Limb (tissue), 2 donors: Measurements from ENCODE around the gene GNG14.
A peak's percentile ranks its signal among the peaks of the same experiment; 100 is the strongest.
"Not testable (repeated sequence)": the region's sequence is repeated elsewhere in the genome, so short reads cannot be mapped to it uniquely, and the experiment has no call there.

Experiments used
- DNase-seq, 2 donors: peaks; one replicate each; pipeline ENCODE4 v3.0.0-alpha.2; 2016; ENCODE audit errors: extremely low spot score in 2 of 2

GNG14 gene

GRCh38 chr19:12696366-12697335 is 8.9 kb downstream of the GNG14 start, which contains the start of gene FBXW9:
TSS of gene FBXW9 (minus strand) at chr19:12696631. CDS start at chr19:12696581, 50 bp downstream.
- peak; percentile 89 to 98 for DNase-seq

GRCh38 chr19:12697425-12697824 is 9.6 kb downstream of the GNG14 start:
- not testable (repeated sequence) for DNase-seq

GRCh38 chr19:12698138-12698537 is 10.3 kb downstream of the GNG14 start:
- no peak for DNase-seq

GRCh38 chr19:12701596-12702282 is 13.9 kb downstream of the GNG14 start:
- no peak for DNase-seq

GRCh38 chr19:12703046-12703445 is 15.2 kb downstream of the GNG14 start:
- peak in 1 of 2 donors; percentile 61 for DNase-seq

- no peak for DNase-seq
Measured at GRCh38 chr19:12705169-12705568, 17.4 kb downstream of the GNG14 start.

GRCh38 chr19:12705654-12706331 is 18.0 kb downstream of the GNG14 start:
- no peak for DNase-seq

GRCh38 chr19:12706332-12706718 is 18.5 kb downstream of the GNG14 start:
- no peak for DNase-seq

- no peak for DNase-seq
Measured at GRCh38 chr19:12708641-12709040, 20.8 kb downstream of the GNG14 start.

GRCh38 chr19:12711187-12711586 is 23.4 kb downstream of the GNG14 start:
- no peak for DNase-seq

- not testable (repeated sequence) for DNase-seq
Measured at GRCh38 chr19:12712077-12712476, 24.3 kb downstream of the GNG14 start.

- not testable (repeated sequence) for DNase-seq
Measured at GRCh38 chr19:12713304-12713703, 25.5 kb downstream of the GNG14 start.

GRCh38 chr19:12715102-12715501 is 27.3 kb downstream of the GNG14 start:
- no peak for DNase-seq

GRCh38 chr19:12715929-12716328 is 28.1 kb downstream of the GNG14 start:
- DNase-seq, result no peak

- no peak for DNase-seq
Measured at GRCh38 chr19:12720296-12720695, 32.5 kb downstream of the GNG14 start.

GRCh38 chr19:12720851-12721655 is 33.3 kb downstream of the GNG14 start:
- no peak for DNase-seq

GRCh38 chr19:12721656-12722565 is 34.1 kb downstream of the GNG14 start:
- peak; percentile 65 to 88 for DNase-seq

GRCh38 chr19:12722566-12723380 is 35.0 kb downstream of the GNG14 start:
- peak; percentile 93 to 97 for DNase-seq

GRCh38 chr19:12723381-12723640 is 35.5 kb downstream of the GNG14 start:
- DNase-seq, result no peak
